Measurements from ENCODE around the gene GBX1. TPM values are rescaled to one million over a fixed set of nuclear protein-coding genes. Genes with fewer than 3 reads are reported as not detected.

GBX1 gene
- total RNA-seq, 1 donor from 2014 or later: not detected

- no peaks in the 10 kb centered on the region for H3K9me3 ChIP-seq (ENCODE audit: control insufficient read depth in 3 of 3, low read length in 3 of 3)
- H3K4me3 ChIP-seq (ENCODE audit: low read length in 3 of 3): no peak overlapping the region
- peaks cover 27 to 45% (median 35%) of the 10 kb centered on the region in 3 donors for H3K27me3 ChIP-seq (ENCODE audit: control insufficient read depth in 3 of 3, insufficient read depth in 3 of 3, low read length in 3 of 3)
- no peaks in the 10 kb centered on the region for H3K4me1 ChIP-seq (ENCODE audit: control insufficient read depth in 3 of 3, insufficient read depth in 3 of 3, low read length in 3 of 3)
- H3K9ac ChIP-seq (ENCODE audit: low read depth in 1 of 3, low read length in 3 of 3): no peak overlapping the region
- no peak overlapping the region for H3K27ac ChIP-seq (ENCODE audit: low read depth, low read length)
- H3K36me3 ChIP-seq (ENCODE audit: control insufficient read depth in 3 of 3, insufficient read depth in 3 of 3, low read length in 3 of 3): peaks cover 0 to 14% (median 3%) of the 10 kb centered on the region in 3 donors
These were observed 39.8 kb upstream of the GBX1 start for GRCh38 chr7:151207315-151207714.

DNA sequence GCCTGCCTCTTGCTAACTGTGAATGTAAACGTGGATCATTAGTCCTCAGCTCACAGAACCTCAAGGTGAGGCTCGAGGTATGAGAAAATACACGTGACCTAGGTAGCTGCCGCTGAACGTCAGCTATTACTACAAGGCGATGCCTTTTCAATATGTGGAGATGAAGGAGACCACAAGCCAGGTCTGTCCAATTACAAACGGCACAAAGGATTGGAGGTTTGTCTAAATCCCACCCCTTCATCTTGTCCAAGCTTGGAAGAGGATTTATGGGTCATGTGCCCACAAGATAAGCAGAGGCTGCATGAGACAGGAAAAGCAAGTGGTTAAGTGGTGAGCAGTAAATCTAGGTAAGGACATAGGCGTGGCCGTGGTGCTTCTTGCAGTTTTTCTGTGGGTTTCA is 39.4 kb upstream of the GBX1 start:
- no peak overlapping the region for H3K27ac ChIP-seq (ENCODE audit: low read depth, low read length)
- peaks cover 0 to 10% (median 3%) of the 10 kb centered on the region in 3 donors for H3K36me3 ChIP-seq (ENCODE audit: control insufficient read depth in 3 of 3, insufficient read depth in 3 of 3, low read length in 3 of 3)

DNA sequence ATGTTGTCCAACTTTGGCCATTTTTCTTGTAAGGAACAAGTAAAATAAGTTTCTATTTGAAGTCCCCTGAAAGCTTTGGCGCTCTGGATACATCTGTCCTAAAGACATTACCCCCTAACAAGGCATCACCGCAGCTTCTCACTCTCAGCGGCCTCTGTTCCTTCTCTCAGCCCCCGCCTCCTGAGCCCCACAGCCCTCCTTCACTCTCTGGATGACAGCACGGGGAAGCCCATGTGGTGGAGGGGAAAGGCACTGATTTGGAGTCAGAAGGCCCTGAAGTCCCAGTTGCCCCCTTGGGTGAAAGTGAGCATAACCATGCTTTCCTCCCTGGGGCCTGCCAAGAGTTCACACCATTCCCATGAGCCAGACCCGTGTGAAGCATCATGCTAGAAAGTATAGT is 38.2 kb upstream of the GBX1 start:
- H3K9ac ChIP-seq (ENCODE audit: low read depth in 1 of 3, low read length in 3 of 3): no peak overlapping the region
- no peak overlapping the region for H3K4me3 ChIP-seq (ENCODE audit: low read length in 3 of 3)
- H3K27ac ChIP-seq (ENCODE audit: low read depth, low read length): no peak overlapping the region
- H3K4me1 ChIP-seq (ENCODE audit: control insufficient read depth in 3 of 3, insufficient read depth in 3 of 3, low read length in 3 of 3): no peaks in the 10 kb centered on the region
- H3K9me3 ChIP-seq (ENCODE audit: control insufficient read depth in 3 of 3, low read length in 3 of 3): no peaks in the 10 kb centered on the region
- H3K36me3 ChIP-seq (ENCODE audit: control insufficient read depth in 3 of 3, insufficient read depth in 3 of 3, low read length in 3 of 3): peaks cover 0 to 3% (median under 1%) of the 10 kb centered on the region in 3 donors
- peaks cover 32 to 58% (median 40%) of the 10 kb centered on the region in 3 donors for H3K27me3 ChIP-seq (ENCODE audit: control insufficient read depth in 3 of 3, insufficient read depth in 3 of 3, low read length in 3 of 3)

More for the DNA sequence above, 39.4 kb upstream of the GBX1 start:
- H3K9me3 ChIP-seq (ENCODE audit: control insufficient read depth in 3 of 3, low read length in 3 of 3): no peaks in the 10 kb centered on the region
- H3K4me1 ChIP-seq (ENCODE audit: control insufficient read depth in 3 of 3, insufficient read depth in 3 of 3, low read length in 3 of 3): no peaks in the 10 kb centered on the region
- no peak overlapping the region for H3K9ac ChIP-seq (ENCODE audit: low read depth in 1 of 3, low read length in 3 of 3)
- H3K27me3 ChIP-seq (ENCODE audit: control insufficient read depth in 3 of 3, insufficient read depth in 3 of 3, low read length in 3 of 3): peaks cover 27 to 48% (median 35%) of the 10 kb centered on the region in 3 donors
- no peak overlapping the region for H3K4me3 ChIP-seq (ENCODE audit: low read length in 3 of 3)

DNA sequence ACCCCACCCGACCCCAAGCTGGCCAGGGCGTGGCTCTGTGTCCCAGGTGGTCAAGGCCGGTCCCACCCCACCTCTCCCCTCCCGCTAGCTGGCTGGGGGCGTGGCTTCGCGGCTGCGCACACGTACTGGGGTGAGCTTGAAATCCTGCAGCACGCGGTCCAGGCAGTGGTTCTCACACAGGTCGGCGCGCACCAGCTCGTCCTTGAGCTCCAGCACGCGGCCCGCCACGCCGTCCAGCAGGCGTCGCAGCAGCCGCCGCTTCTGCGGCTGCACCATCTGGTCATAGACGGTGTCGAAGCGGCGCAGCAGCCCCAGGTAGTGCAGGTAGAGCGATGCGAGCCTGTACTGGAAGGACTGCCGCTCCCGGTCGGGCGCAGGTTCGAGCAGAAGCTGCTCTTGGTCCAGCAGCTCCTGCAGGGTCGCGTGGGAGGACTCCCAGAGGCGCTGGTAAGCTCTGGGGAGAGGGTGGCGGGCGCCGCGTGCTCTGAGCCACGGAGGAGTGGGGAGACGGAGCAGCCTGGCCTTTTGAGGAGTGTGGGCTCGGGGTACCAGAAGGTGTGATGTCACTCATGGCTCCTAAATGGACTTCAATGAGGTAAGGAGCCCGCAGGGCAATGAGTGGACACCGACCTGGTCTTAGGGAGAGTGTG is 37.0 kb upstream of the GBX1 start:
- Histone ChIP-seq H3K4me3 (ENCODE audit: low read length in 3 of 3) (no peak overlapping the region), H3K36me3 (ENCODE audit: control insufficient read depth in 3 of 3, insufficient read depth in 3 of 3, low read length in 3 of 3) (no peaks in the 10 kb centered on the region), H3K27ac (ENCODE audit: low read depth, low read length) (no peak overlapping the region), H3K9ac (ENCODE audit: low read depth in 1 of 3, low read length in 3 of 3) (no peak overlapping the region), H3K27me3 (ENCODE audit: control insufficient read depth in 3 of 3, insufficient read depth in 3 of 3, low read length in 3 of 3) (peaks cover 40 to 69% (median 47%) of the 10 kb centered on the region in 3 donors), H3K9me3 (ENCODE audit: control insufficient read depth in 3 of 3, low read length in 3 of 3) (no peaks in the 10 kb centered on the region), H3K4me1 (ENCODE audit: control insufficient read depth in 3 of 3, insufficient read depth in 3 of 3, low read length in 3 of 3) (peaks cover under 1 to 5% (median 4%) of the 10 kb centered on the region in 3 donors)

DNA sequence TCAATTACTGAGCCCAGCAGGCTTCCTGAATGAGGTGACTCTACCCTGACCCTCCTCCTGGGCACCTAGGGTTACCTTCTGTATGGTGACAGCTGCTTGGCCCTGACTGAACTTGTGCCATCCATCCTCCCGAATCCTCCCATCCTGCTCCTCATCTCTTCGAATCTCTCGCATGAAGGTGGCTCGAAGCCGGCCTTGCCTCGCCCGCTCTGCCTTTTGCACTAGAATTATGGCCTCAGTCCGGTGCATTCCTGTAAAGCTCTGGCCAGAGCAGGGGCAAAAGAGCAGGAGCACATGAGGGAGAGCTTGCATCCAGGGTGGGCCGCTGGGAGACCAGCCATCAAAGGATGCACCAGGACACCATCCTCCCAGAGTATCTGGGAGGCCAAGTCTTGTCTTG is 35.3 kb upstream of the GBX1 start:
- Histone ChIP-seq H3K27me3 (ENCODE audit: control insufficient read depth in 3 of 3, insufficient read depth in 3 of 3, low read length in 3 of 3) (peaks cover 42 to 80% (median 49%) of the 10 kb centered on the region in 3 donors), H3K4me3 (ENCODE audit: low read length in 3 of 3) (no peak overlapping the region), H3K27ac (ENCODE audit: low read depth, low read length) (no peak overlapping the region), H3K9ac (ENCODE audit: low read depth in 1 of 3, low read length in 3 of 3) (no peak overlapping the region), H3K36me3 (ENCODE audit: control insufficient read depth in 3 of 3, insufficient read depth in 3 of 3, low read length in 3 of 3) (no peaks in the 10 kb centered on the region), H3K9me3 (ENCODE audit: control insufficient read depth in 3 of 3, low read length in 3 of 3) (no peaks in the 10 kb centered on the region), H3K4me1 (ENCODE audit: control insufficient read depth in 3 of 3, insufficient read depth in 3 of 3, low read length in 3 of 3) (peaks cover 2 to 8% (median 7%) of the 10 kb centered on the region in 3 donors)

GRCh38 chr7:151201751-151202150 is 34.3 kb upstream of the GBX1 start:
- Histone ChIP-seq H3K4me3 (ENCODE audit: low read length in 3 of 3) (no peak overlapping the region), H3K27ac (ENCODE audit: low read depth, low read length) (no peak overlapping the region), H3K4me1 (ENCODE audit: control insufficient read depth in 3 of 3, insufficient read depth in 3 of 3, low read length in 3 of 3) (peaks cover 4 to 8% (median 7%) of the 10 kb centered on the region in 3 donors), H3K9me3 (ENCODE audit: control insufficient read depth in 3 of 3, low read length in 3 of 3) (no peaks in the 10 kb centered on the region), H3K27me3 (ENCODE audit: control insufficient read depth in 3 of 3, insufficient read depth in 3 of 3, low read length in 3 of 3) (peaks cover 42 to 77% (median 50%) of the 10 kb centered on the region in 3 donors), H3K9ac (ENCODE audit: low read depth in 1 of 3, low read length in 3 of 3) (no peak overlapping the region), H3K36me3 (ENCODE audit: control insufficient read depth in 3 of 3, insufficient read depth in 3 of 3, low read length in 3 of 3) (no peaks in the 10 kb centered on the region)

DNA sequence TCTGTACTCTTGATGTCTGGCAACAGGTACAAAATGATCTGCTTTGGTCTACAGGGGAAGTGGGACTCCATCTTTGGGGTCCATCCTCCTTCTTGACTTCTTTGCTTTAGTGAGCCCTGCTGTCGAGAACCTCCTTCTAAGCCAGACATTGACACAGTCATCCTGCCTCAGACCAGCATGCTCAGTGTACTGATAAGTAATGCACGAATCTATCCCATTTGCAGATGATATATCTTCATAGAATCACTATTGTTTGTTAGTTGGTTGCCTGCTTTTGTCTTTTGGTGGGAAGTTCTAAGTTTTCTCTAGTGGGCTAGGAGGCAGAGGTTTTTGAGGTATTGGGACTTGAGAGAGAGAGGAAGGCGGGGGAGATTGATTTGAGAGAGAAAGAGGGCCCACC is 33.9 kb upstream of the GBX1 start:
- no peaks in the 10 kb centered on the region for H3K36me3 ChIP-seq (ENCODE audit: control insufficient read depth in 3 of 3, insufficient read depth in 3 of 3, low read length in 3 of 3)
- peaks cover 42 to 80% (median 50%) of the 10 kb centered on the region in 3 donors for H3K27me3 ChIP-seq (ENCODE audit: control insufficient read depth in 3 of 3, insufficient read depth in 3 of 3, low read length in 3 of 3)
- H3K4me1 ChIP-seq (ENCODE audit: control insufficient read depth in 3 of 3, insufficient read depth in 3 of 3, low read length in 3 of 3): peaks cover 5 to 8% (median 7%) of the 10 kb centered on the region in 3 donors
- no peak overlapping the region for H3K27ac ChIP-seq (ENCODE audit: low read depth, low read length)
- H3K4me3 ChIP-seq (ENCODE audit: low read length in 3 of 3): no peak overlapping the region
- no peaks in the 10 kb centered on the region for H3K9me3 ChIP-seq (ENCODE audit: control insufficient read depth in 3 of 3, low read length in 3 of 3)
- no peak overlapping the region for H3K9ac ChIP-seq (ENCODE audit: low read depth in 1 of 3, low read length in 3 of 3)

- Histone ChIP-seq H3K27me3 (ENCODE audit: control insufficient read depth in 3 of 3, insufficient read depth in 3 of 3, low read length in 3 of 3) (peaks cover 32 to 72% (median 36%) of the 10 kb centered on the region in 3 donors), H3K9ac (ENCODE audit: low read depth in 1 of 3, low read length in 3 of 3) (no peak overlapping the region), H3K4me1 (ENCODE audit: control insufficient read depth in 3 of 3, insufficient read depth in 3 of 3, low read length in 3 of 3) (peaks cover 7 to 8% (median 8%) of the 10 kb centered on the region in 3 donors), H3K4me3 (ENCODE audit: low read length in 3 of 3) (no peak overlapping the region), H3K9me3 (ENCODE audit: control insufficient read depth in 3 of 3, low read length in 3 of 3) (no peaks in the 10 kb centered on the region), H3K27ac (ENCODE audit: low read depth, low read length) (no peak overlapping the region), H3K36me3 (ENCODE audit: control insufficient read depth in 3 of 3, insufficient read depth in 3 of 3, low read length in 3 of 3) (no peaks in the 10 kb centered on the region)
These were observed 31.7 kb upstream of the GBX1 start for GRCh38 chr7:151198945-151199848.

GRCh38 chr7:151197932-151198331 is 30.4 kb upstream of the GBX1 start:
- Histone ChIP-seq H3K9me3 (ENCODE audit: control insufficient read depth in 3 of 3, low read length in 3 of 3) (no peaks in the 10 kb centered on the region), H3K9ac (ENCODE audit: low read depth in 1 of 3, low read length in 3 of 3) (no peak overlapping the region), H3K4me1 (ENCODE audit: control insufficient read depth in 3 of 3, insufficient read depth in 3 of 3, low read length in 3 of 3) (peaks cover 7 to 8% (median 8%) of the 10 kb centered on the region in 3 donors), H3K27ac (ENCODE audit: low read depth, low read length) (no peak overlapping the region), H3K36me3 (ENCODE audit: control insufficient read depth in 3 of 3, insufficient read depth in 3 of 3, low read length in 3 of 3) (no peaks in the 10 kb centered on the region), H3K4me3 (ENCODE audit: low read length in 3 of 3) (no peak overlapping the region), H3K27me3 (ENCODE audit: control insufficient read depth in 3 of 3, insufficient read depth in 3 of 3, low read length in 3 of 3) (peaks cover 19 to 59% (median 24%) of the 10 kb centered on the region in 3 donors)

Data from skeletal muscle tissue (tissue), 4 donors.